ENCODE data around the gene FIGN. TPM values are rescaled to one million over a fixed set of nuclear protein-coding genes. Genes with fewer than 3 reads are reported as not detected.

Gene FIGN
- total RNA-seq, 2 donors from 2014 or later: 8.9 to 9.8 TPM

GRCh38 chr2:163571423-163572102, 164.2 kb downstream of the FIGN start:
- Histone ChIP-seq H3K36me3 (no peaks in the 10 kb centered on the region), H3K4me3 (no peak overlapping the region), H3K9me3 (no peaks in the 10 kb centered on the region), H3K27ac (no peak overlapping the region), H3K27me3 (no peaks in the 10 kb centered on the region), H3K4me1 (no peaks in the 10 kb centered on the region)
- DNase-seq (ENCODE audit: low spot score): no peak
- TF ChIP-seq CTCF (IDR thresholded peaks at IDR 0.05): no peak

- no peak for DNase-seq (ENCODE audit: low spot score)
- no peaks in the 10 kb centered on the region for H3K36me3 ChIP-seq
Observed at GRCh38 chr2:163570391-163570790, 165.4 kb downstream of the FIGN start.

GRCh38 chr2:163565192-163565591, 170.6 kb downstream of the FIGN start:
- Histone ChIP-seq H3K27ac (no peak overlapping the region), H3K9me3 (no peaks in the 10 kb centered on the region), H3K4me1 (no peaks in the 10 kb centered on the region), H3K4me3 (no peak overlapping the region), H3K36me3 (no peaks in the 10 kb centered on the region), H3K27me3 (no peaks in the 10 kb centered on the region)
- DNase-seq (ENCODE audit: low spot score): no peak
- TF ChIP-seq CTCF (IDR thresholded peaks at IDR 0.05): no peak

More at GRCh38 chr2:163570391-163570790, 165.4 kb downstream of the FIGN start:
- no peaks in the 10 kb centered on the region for H3K9me3 ChIP-seq
- TF ChIP-seq CTCF (IDR thresholded peaks at IDR 0.05): no peak
- no peaks in the 10 kb centered on the region for H3K4me1 ChIP-seq
- H3K27ac ChIP-seq: no peak overlapping the region
- no peak overlapping the region for H3K4me3 ChIP-seq
- H3K27me3 ChIP-seq: no peaks in the 10 kb centered on the region

DNA sequence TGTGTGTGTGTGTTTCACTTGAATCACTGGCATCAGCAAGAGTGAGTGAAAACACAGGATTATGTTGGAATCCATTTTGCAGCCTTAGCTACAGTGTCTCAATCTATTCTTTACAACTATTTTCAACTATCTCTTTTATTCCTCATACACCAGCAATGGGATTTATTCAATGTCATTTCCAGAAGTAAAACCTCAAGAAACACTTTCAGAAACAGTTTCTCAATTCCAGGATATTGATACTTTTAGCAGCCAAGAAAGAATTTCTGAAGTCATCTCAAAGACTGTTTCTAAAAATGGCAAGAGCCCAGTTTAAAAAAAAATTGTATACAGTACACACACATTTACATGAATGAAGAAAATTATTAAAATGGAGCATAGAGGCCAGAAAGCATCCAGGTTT, 171.6 kb downstream of the FIGN start:
- Histone ChIP-seq H3K9me3 (no peaks in the 10 kb centered on the region), H3K27ac (no peak overlapping the region), H3K36me3 (no peaks in the 10 kb centered on the region), H3K27me3 (no peaks in the 10 kb centered on the region), H3K4me1 (no peaks in the 10 kb centered on the region), H3K4me3 (no peak overlapping the region)
- no peak for TF ChIP-seq CTCF (IDR thresholded peaks at IDR 0.05)
- no peak for DNase-seq (ENCODE audit: low spot score)

- TF ChIP-seq CTCF (IDR thresholded peaks at IDR 0.05): no peak
- Histone ChIP-seq H3K27me3 (no peaks in the 10 kb centered on the region), H3K4me3 (no peak overlapping the region), H3K9me3 (no peaks in the 10 kb centered on the region), H3K27ac (no peak overlapping the region), H3K36me3 (no peaks in the 10 kb centered on the region), H3K4me1 (no peaks in the 10 kb centered on the region)
- no peak for DNase-seq (ENCODE audit: low spot score)
Observed at GRCh38 chr2:163563336-163563735, 172.5 kb downstream of the FIGN start.
